ENCODE results near the gene LVRN. TPM values are rescaled to one million over a fixed set of nuclear protein-coding genes. Genes with fewer than 3 reads are reported as not detected.
"Not testable (repeated sequence)": the region's sequence is repeated elsewhere in the genome, so short reads cannot be mapped to it uniquely, and the experiment has no call there.

The LVRN gene, protein sequence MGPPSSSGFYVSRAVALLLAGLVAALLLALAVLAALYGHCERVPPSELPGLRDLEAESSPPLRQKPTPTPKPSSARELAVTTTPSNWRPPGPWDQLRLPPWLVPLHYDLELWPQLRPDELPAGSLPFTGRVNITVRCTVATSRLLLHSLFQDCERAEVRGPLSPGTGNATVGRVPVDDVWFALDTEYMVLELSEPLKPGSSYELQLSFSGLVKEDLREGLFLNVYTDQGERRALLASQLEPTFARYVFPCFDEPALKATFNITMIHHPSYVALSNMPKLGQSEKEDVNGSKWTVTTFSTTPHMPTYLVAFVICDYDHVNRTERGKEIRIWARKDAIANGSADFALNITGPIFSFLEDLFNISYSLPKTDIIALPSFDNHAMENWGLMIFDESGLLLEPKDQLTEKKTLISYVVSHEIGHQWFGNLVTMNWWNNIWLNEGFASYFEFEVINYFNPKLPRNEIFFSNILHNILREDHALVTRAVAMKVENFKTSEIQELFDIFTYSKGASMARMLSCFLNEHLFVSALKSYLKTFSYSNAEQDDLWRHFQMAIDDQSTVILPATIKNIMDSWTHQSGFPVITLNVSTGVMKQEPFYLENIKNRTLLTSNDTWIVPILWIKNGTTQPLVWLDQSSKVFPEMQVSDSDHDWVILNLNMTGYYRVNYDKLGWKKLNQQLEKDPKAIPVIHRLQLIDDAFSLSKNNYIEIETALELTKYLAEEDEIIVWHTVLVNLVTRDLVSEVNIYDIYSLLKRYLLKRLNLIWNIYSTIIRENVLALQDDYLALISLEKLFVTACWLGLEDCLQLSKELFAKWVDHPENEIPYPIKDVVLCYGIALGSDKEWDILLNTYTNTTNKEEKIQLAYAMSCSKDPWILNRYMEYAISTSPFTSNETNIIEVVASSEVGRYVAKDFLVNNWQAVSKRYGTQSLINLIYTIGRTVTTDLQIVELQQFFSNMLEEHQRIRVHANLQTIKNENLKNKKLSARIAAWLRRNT
- polyA plus RNA-seq (2012; ENCODE audit: insufficient read depth, insufficient read length), result not detected

DNA sequence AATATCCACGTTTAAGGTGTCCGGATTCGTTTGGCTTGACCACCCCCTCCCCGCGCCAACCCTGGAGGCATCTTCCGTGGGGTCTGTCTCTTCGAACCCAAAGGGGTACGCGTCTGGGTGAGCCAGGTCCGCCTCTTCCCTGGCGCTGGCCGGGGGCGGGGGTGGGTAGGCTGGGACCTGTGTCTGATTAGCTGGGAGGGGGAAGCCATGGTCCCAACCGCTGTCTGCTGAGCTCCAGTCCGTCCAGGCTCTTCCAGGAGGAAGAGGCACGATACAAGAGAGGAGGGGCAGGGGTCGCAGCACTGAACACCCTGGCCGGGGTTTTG lies at the start of gene LVRN:
Gene LVRN (plus strand): TSS at position 237 of the 326 bp plus-strand sequence. CDS start 143 bp downstream, outside the sequence.
- no peak within 1 kb of the TSS for H3K4me3 ChIP-seq (ENCODE audit: low read length)

DNA sequence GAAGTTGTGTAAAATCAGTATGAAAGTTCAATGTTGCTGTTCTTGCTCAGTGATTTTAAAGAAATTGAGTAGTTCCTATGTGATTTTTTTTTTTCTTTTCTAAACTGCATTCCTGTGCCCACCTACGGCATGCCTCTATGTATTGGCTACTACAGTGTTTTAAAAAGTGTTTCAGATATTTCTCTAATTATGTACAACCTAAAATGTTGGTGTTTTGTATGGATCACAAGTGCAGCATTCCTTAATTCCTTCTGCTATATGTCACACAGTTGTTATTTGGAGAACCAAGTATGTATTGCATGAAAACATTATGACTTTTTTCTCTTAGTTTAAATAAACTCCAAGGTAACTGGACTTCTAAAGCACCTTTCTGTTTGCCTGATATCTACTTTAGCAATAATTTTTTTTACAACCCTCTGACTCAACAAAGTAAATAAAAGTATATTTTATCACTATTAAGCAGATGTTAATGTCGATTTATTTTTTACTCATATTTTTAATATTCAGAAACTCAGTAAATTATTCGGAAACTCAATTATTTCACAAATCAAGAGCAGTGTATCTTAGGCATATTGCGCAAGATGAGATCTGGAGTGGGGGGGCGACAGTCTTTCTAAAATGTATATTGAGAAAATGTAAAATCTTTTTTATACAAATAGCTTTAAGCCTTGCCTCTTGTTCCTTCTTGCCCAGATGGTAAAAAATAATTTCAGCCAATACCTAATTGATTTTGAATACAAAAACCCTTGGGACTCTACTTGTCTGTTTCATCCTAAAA lies 48.5 kb upstream of the LVRN start:
- DNase-seq (ENCODE audit: low read depth, low spot score); H3K4me3 ChIP-seq (ENCODE audit: low read length): not testable (repeated sequence)

More for the DNA sequence above, at the start of gene LVRN:
- DNase-seq (ENCODE audit: low read depth, low spot score), result no peak

DNA sequence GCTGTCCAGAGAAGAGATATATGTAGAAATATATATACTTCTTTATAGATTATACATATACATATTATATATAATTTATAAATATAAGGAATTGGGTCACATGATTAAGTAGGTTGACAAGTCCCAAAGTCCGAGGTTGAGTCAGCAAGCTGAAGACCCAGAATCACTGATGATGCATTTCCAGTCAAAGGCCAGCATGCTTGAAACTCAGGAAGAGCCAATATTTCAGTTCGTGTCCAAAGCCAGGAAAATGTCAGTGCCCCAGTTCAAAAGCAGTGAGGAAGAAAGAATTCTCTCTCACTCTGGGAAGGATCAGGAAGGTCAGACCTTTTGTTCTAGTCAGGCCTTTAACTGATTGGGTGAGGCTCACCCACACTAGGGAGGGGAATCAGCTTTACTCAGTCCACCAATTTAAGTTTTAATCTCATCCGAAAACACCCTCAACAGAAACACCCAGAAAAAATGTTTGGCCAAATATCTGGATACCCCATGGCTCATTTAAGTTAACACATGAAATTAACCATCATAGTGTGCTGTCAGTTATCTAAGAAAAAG lies 42.0 kb upstream of the LVRN start:
- no peak for DNase-seq (ENCODE audit: low read depth, low spot score)
- H3K4me3 ChIP-seq (ENCODE audit: low read length), result no peak overlapping the region

DNA sequence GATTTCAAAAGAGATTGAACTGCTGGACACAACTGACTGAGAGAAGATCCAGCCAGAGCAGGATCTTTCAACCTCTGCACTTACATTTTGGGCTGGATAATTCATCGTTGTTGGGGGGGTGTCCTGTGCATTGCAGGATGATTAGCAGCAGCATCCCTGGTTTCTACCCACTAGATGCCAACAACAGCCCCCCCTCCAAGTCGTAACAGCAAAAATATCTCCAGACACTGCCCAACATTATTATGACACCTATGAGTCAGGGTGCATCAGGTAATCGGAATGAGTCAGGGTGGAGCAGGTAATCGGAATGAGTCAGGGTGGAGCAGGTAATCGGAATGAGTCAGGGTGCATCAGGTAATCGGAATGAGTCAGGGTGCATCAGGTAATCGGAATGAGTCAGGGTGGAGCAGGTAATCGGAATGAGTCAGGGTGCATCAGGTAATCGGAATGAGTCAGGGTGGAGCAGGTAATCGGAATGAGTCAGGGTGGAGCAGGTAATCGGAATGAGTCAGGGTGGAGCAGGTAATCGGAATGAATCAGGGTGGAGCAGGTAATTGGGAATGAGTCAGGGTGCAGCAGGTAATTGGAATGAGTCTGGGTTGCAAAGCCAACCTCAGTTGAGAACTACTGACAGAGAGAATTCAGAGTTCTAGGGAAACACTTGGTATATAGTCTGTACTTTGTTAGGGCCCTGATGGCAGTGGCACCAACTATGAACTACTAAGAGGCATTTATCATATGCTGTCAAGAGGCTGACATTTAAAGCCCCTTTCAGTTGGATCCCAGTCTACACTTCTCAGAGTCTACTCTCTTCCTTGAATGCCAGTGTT lies 33.5 kb upstream of the LVRN start:
- not testable (repeated sequence) for DNase-seq (ENCODE audit: low read depth, low spot score); H3K4me3 ChIP-seq (ENCODE audit: low read length)

DNA sequence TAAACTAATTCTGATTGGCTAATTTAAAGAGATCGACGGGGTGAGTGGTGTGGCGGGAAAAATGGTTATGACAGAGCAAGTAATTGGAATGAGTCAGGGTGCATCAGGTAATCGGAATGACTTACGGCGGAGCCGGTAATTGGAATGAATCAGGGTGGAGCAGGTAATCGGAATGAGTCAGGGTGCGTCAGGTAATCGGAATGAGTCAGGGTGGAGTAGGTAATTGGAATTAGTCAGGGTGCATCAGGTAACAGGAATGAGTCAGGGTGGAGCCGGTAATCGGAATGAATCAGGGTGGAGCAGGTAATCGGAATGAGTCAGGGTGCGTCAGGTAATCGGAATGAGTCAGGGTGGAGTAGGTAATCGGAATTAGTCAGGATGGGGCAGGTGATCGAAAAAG lies 32.1 kb upstream of the LVRN start:
- not testable (repeated sequence) for DNase-seq (ENCODE audit: low read depth, low spot score); H3K4me3 ChIP-seq (ENCODE audit: low read length)

DNA sequence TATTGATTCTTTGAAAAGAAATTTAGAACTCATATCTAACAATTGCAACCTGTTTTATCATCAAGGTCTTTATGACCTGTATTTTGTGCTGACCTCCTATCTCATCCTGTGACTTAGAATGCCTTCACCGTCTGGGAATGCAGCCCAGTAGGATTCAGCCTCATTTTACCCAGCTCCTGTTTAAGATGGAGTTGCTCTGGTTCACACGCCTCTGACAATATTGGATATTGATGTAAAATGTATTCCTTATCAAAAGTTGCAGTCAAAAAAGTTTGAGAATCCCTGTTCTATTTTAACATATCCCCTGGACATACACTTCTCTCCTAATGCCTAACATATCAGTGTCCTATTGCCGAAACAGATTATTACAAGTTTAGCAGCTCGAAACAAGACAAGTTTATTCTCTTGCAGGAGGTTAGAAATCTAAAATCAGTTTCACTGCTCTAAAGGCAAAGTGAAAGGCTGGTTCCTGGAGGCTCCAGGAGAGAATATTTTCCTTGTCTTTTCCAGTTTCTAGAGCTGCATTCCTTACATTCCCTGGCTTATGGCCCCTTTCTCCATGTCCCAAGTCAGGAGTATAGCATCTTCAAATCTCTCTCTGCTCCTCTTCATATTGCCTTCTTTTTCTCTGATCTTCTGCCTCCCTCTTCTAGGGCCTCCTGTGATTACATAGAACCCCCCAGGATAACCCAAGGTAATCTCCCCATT lies 31.5 kb upstream of the LVRN start:
- DNase-seq (ENCODE audit: low read depth, low spot score), result no peak

DNA sequence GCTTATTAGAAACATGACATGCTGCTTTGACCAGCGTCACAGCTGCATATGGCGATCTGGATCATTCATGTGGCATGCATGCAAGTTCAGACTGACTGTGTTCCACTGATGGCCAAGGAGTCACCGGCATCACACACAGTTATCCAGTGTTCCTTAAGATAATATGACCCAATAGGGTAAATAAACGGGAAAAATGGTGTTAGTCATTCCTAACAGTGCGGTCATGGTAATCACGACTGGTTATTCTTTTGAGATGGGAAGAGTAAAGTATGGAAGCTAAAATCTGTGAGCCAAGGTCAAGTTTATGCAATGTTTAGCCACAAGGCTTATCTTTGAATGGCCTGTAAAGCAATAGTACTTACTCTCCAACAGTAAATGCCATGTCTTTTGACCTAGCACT lies 29.3 kb upstream of the LVRN start:
- no peak for DNase-seq (ENCODE audit: low read depth, low spot score)
- H3K4me3 ChIP-seq (ENCODE audit: low read length), result no peak overlapping the region

More for the DNA sequence above, 31.5 kb upstream of the LVRN start:
- H3K4me3 ChIP-seq (ENCODE audit: low read length), result no peak overlapping the region

DNA sequence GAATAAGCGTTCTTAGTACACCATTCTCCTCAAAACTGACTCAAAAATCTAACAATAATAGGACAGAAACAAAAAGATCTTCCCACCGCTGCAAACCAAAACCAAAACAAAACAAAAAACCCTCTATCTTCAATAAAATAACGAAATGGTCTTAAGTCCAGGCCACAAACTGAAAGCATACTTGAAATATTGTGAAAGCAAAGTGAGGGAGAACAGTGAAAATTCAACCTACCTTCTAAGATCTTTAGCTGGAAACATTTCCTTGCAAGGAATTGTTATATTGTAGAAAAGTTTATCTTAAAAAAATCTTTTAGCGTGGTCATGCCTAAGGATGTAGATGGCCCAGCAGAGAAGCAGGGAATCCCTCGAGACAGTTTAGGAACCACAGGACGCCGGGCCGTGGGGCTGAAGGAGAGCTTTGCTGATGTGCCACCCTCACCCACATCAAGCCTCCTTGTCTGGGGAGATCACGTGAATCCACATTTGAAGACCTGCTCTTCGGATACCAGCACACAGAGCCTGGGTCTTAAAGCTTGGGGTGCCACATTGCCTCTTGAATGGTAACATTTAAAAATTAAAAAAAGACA lies 27.8 kb upstream of the LVRN start:
- no peak for DNase-seq (ENCODE audit: low read depth, low spot score)
- no peak overlapping the region for H3K4me3 ChIP-seq (ENCODE audit: low read length)

DNA sequence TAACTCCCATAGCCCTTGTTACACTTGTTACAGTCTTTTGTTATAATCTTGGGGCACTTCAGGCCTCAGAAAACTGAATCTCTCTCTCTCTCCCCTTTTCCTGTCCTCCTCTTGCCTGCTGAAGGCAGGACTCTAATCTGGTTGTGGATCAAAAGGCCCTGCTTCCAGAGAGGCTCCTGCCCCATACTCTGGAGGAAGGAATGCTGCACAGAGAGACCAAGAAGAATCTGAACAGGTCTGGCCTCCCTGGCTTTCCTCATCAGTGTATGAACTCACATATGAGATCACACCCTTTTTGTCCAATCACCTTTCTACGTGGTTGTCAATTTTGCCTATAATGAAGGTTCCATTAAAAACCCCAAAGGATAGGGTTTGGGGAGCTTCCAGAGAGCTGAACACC lies 26.2 kb upstream of the LVRN start:
- DNase-seq (ENCODE audit: low read depth, low spot score), result no peak
- no peak overlapping the region for H3K4me3 ChIP-seq (ENCODE audit: low read length)

DNA sequence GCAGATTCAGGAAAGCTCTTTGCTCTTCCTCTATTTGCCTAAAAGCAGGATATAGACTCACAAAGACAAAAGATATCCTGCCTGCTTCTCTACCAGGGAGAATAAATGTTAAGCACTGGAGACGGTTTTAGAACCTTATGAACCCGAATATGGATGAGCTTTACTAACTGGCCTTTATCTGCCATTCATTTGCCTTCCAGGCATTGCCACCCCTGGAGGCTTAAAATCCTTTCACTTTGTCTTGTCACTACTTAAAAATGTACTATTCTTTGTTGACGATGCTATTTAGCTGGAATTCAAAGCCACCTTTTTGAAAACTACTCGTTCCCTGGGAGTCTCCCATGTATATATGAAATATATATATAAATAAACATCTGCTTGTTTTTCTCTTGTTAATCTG lies 23.2 kb upstream of the LVRN start:
- no peak for DNase-seq (ENCODE audit: low read depth, low spot score)
- H3K4me3 ChIP-seq (ENCODE audit: low read length), result no peak overlapping the region

DNA sequence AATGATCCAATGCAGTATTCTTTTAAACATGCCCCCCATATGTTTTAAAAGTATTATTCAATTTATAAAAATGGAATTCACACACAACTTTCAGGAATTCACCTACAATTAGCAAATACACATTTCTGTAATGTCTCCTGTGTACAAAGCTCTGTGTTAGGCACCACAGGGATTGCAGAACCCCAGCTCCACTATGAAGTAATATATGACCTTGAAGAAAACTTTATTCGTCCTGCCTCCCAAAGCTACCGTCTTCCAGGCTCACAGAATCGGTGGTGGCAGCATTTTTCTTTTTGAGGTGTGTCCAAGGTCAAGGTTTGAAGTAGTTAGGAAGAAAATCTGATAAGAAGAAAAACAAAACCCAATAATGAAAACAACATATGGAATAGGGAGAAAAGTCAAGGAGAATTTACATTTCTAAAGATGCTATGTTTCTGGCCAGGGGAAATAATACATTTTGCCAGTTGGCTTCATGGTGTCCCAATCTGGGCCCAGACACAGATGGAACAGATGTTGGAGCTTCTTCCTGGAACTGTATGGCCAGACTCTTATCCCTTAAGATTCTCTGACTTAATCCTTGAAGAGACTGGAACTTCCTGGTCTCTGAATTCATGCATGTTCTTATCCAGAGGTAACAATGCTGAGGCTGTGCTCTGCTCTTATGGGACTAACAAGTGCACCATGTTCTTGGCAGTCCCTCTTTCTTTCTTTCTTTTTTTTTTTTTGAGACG lies 22.0 kb upstream of the LVRN start:
- DNase-seq (ENCODE audit: low read depth, low spot score), result no peak

DNA sequence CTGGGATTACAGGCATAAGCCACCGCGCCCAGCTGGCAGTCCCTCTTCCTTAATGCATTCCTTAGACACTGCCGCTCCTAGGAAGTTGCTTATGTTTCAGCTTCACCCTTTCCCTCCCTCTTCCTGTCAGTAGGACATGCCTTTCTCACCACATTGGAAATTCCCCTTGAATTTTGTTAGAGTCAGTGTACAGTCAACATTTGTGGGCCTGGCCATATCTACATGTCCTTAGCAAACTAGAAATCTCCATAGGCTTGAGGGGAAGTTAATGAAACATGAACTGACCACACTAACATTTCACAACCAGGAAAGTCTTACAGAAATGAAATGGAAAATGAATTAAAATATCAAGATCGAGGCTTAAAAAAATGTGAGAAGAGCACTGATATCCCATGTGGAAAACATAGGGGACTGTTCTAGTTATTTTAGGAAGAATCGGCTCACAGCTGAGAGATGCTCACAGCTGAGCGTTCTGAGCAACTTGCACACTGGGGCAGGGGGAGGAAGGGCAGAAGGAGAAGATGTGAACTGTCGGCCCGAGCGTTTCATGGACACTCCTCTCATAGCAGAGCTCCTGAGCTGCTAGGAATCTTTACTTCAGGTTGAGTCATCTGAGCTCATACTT lies 21.1 kb upstream of the LVRN start:
- no peak overlapping the region for H3K4me3 ChIP-seq (ENCODE audit: low read length)
- DNase-seq (ENCODE audit: low read depth, low spot score), result no peak

More for the DNA sequence above, 22.0 kb upstream of the LVRN start:
- no peak overlapping the region for H3K4me3 ChIP-seq (ENCODE audit: low read length)

DNA sequence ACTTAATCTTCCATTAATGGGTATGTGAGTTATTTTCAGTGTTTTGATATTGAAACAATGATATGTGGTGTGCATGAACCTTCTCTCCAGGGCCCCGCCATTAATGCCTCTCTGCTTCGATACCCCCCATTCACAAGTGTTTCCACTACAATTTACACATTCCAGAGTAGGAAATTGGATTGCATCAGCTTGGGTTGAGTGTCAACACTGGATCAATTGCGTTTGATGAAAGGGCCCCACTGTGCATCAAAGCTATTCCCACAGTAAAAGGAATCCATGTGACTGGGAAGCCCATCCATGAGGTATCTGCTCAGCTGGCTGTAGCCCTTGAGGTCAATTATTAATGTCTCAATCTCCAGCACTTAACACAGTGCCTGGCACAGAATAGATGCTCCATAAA lies 17.8 kb upstream of the LVRN start:
- DNase-seq (ENCODE audit: low read depth, low spot score), result no peak
- H3K4me3 ChIP-seq (ENCODE audit: low read length), result no peak overlapping the region

DNA sequence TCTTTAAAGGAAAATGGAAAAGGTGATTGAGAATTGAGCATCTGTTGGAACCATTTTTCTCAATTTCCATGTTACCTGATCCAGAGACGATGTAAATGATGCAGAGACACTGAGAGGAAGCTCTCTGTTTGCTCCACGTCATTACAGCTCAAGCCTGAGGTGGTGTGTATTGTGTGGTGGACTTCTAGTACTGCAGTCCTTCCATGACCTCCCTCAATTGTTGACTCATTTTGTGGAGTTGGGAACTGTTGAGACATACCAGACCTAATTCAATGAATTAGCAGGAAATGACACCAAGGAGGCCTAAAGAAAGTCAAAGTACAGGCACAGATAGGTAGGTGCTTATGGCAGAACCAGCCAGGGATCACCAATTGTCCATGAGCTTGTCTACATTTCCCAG lies 15.6 kb upstream of the LVRN start:
- DNase-seq (ENCODE audit: low read depth, low spot score), result no peak
- no peak overlapping the region for H3K4me3 ChIP-seq (ENCODE audit: low read length)

DNA sequence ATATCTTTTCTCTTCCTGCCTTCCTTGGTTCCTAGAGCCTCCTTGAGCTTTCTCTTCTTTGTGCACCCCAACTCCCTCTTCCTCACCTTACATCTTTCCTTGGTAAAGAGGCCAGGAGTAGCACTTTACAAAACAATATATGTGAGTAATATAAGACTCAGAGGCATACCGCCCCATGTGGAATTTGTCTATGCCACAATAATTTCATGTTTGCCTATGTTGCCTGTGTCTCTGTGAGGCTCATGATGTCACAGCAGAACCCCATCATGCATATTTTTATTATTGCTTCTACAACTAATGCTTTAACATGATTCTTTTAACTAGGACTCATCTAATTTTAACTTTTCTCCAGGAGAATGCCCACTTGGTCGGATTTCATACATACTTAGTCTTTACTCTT lies 15.0 kb upstream of the LVRN start:
- no peak overlapping the region for H3K4me3 ChIP-seq (ENCODE audit: low read length)
- DNase-seq (ENCODE audit: low read depth, low spot score), result no peak

DNA sequence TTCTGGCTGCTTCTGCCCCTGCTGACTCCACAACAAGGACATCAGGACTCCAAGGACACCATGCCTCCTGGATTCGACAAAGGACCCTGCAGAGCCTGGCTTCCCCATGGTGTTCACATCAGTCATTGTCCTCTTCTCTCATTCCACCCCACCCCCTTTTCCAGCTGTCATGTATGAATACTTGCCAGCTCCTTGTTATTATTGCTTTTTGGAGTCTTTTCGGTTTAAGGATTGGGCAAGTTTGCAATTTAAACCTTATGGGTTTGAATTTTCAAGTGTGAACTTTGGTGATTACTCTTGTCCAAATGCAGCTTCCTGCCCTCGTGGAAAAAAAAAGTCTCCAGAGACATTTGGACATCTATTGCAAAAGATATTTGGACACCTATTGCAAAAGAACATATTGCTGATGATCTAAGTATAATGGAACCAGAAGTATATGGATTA lies 14.2 kb upstream of the LVRN start:
- H3K4me3 ChIP-seq (ENCODE audit: low read length), result no peak overlapping the region
- no peak for DNase-seq (ENCODE audit: low read depth, low spot score)
